T-helper 2 cell treated with Interferon-gamma antibody and Interleukin-4, amounts not matched to agents 5 μg/mL and 100 μg/mL, for 36 hours (primary cell): ENCODE results near the gene MMRN2.

ENCODE experiments used
- DNase-seq: peaks from one replicate; pipeline ENCODE4 v3.0.0; 2021; ENCODE audit warnings: low spot score
- H3K27ac Mint-ChIP-seq: one replicate; pipeline ENCODE4 v1.8.0; 2021; ENCODE audit warnings: mild to moderate bottlenecking, mixed read lengths
- H3K27me3 Mint-ChIP-seq: one replicate; pipeline ENCODE4 v1.8.0; 2021; ENCODE audit warnings: low read depth, mixed read lengths
- H3K36me3 Mint-ChIP-seq: one replicate; pipeline ENCODE4 v1.8.0; 2021; ENCODE audit warnings: low read depth, mixed read lengths
- H3K4me1 Mint-ChIP-seq: one replicate; pipeline ENCODE4 v1.8.0; 2021; ENCODE audit warnings: low read depth, mixed read lengths
- H3K4me3 Mint-ChIP-seq: one replicate; pipeline ENCODE4 v1.8.0; 2022; ENCODE audit warnings: mild to moderate bottlenecking, moderate library complexity, mixed read lengths
- H3K9me3 Mint-ChIP-seq: one replicate; pipeline ENCODE4 v1.8.0; 2021; ENCODE audit warnings: mixed read lengths

Gene MMRN2

GRCh38 chr10:86964061-86964846 is 6.8 kb upstream of the MMRN2 start:
- Mint-ChIP-seq H3K4me3 (no peak overlapping the region), H3K9me3 (no peaks in the 10 kb centered on the region), H3K27ac (no peak overlapping the region), H3K4me1 (peaks cover 16% of the 10 kb centered on the region), H3K36me3 (no peaks in the 10 kb centered on the region), H3K27me3 (peaks cover 4% of the 10 kb centered on the region)
- no peak for DNase-seq

- no peak overlapping the region for H3K27ac Mint-ChIP-seq
- DNase-seq, result no peak
- no peaks in the 10 kb centered on the region for H3K27me3 Mint-ChIP-seq
- no peaks in the 10 kb centered on the region for H3K36me3 Mint-ChIP-seq
- no peak overlapping the region for H3K4me3 Mint-ChIP-seq
- peaks cover 16% of the 10 kb centered on the region for H3K4me1 Mint-ChIP-seq
- no peaks in the 10 kb centered on the region for H3K9me3 Mint-ChIP-seq
Measured at GRCh38 chr10:86963341-86963919, 6.0 kb upstream of the MMRN2 start.

GRCh38 chr10:86962981-86963310 is 5.5 kb upstream of the MMRN2 start:
- no peak overlapping the region for H3K27ac Mint-ChIP-seq
- no peak for DNase-seq
- H3K36me3 Mint-ChIP-seq, result no peaks in the 10 kb centered on the region
- H3K4me1 Mint-ChIP-seq, result peaks cover 16% of the 10 kb centered on the region
- H3K4me3 Mint-ChIP-seq, result no peak overlapping the region
- no peaks in the 10 kb centered on the region for H3K9me3 Mint-ChIP-seq
- H3K27me3 Mint-ChIP-seq, result no peaks in the 10 kb centered on the region

- Mint-ChIP-seq H3K9me3 (no peaks in the 10 kb centered on the region), H3K27ac (no peak overlapping the region), H3K4me3 (no peak overlapping the region), H3K27me3 (no peaks in the 10 kb centered on the region), H3K36me3 (no peaks in the 10 kb centered on the region), H3K4me1 (peaks cover 13% of the 10 kb centered on the region)
- no peak for DNase-seq
Measured at GRCh38 chr10:86962136-86962980, 4.9 kb upstream of the MMRN2 start.

- H3K36me3 Mint-ChIP-seq, result no peaks in the 10 kb centered on the region
- H3K27ac Mint-ChIP-seq, result no peak overlapping the region
- no peak for DNase-seq
- peaks cover 11% of the 10 kb centered on the region for H3K4me1 Mint-ChIP-seq
- no peaks in the 10 kb centered on the region for H3K9me3 Mint-ChIP-seq
- H3K4me3 Mint-ChIP-seq, result no peak overlapping the region
- H3K27me3 Mint-ChIP-seq, result no peaks in the 10 kb centered on the region
Measured at GRCh38 chr10:86961481-86962091, 4.2 kb upstream of the MMRN2 start.

- Mint-ChIP-seq H3K4me3 (no peak overlapping the region), H3K9me3 (no peaks in the 10 kb centered on the region), H3K27me3 (no peaks in the 10 kb centered on the region), H3K4me1 (peaks cover 5% of the 10 kb centered on the region), H3K36me3 (no peaks in the 10 kb centered on the region), H3K27ac (no peak overlapping the region)
- no peak for DNase-seq
Measured at GRCh38 chr10:86960863-86961434, 3.5 kb upstream of the MMRN2 start.

GRCh38 chr10:86960003-86960862 is 2.8 kb upstream of the MMRN2 start:
- H3K27me3 Mint-ChIP-seq, result no peaks in the 10 kb centered on the region
- no peaks in the 10 kb centered on the region for H3K4me1 Mint-ChIP-seq
- no peaks in the 10 kb centered on the region for H3K36me3 Mint-ChIP-seq
- H3K4me3 Mint-ChIP-seq, result no peak overlapping the region
- no peak overlapping the region for H3K27ac Mint-ChIP-seq
- DNase-seq, result peak; percentile 35
- no peaks in the 10 kb centered on the region for H3K9me3 Mint-ChIP-seq

GRCh38 chr10:86959737-86960002 is 2.3 kb upstream of the MMRN2 start:
- no peak overlapping the region for H3K4me3 Mint-ChIP-seq
- H3K27ac Mint-ChIP-seq, result no peak overlapping the region
- H3K27me3 Mint-ChIP-seq, result no peaks in the 10 kb centered on the region
- H3K36me3 Mint-ChIP-seq, result no peaks in the 10 kb centered on the region
- no peak for DNase-seq
- H3K4me1 Mint-ChIP-seq, result no peaks in the 10 kb centered on the region
- H3K9me3 Mint-ChIP-seq, result no peaks in the 10 kb centered on the region

GRCh38 chr10:86958901-86959736 is 1.7 kb upstream of the MMRN2 start:
- no peaks in the 10 kb centered on the region for H3K4me1 Mint-ChIP-seq
- DNase-seq, result no peak
- H3K27ac Mint-ChIP-seq, result no peak overlapping the region
- H3K36me3 Mint-ChIP-seq, result no peaks in the 10 kb centered on the region
- H3K9me3 Mint-ChIP-seq, result no peaks in the 10 kb centered on the region
- no peak overlapping the region for H3K4me3 Mint-ChIP-seq
- H3K27me3 Mint-ChIP-seq, result no peaks in the 10 kb centered on the region

- Mint-ChIP-seq H3K4me1 (no peaks in the 10 kb centered on the region), H3K36me3 (no peaks in the 10 kb centered on the region), H3K4me3 (no peak within 1 kb of the TSS), H3K9me3 (no peaks in the 10 kb centered on the region), H3K27me3 (no peaks in the 10 kb centered on the region), H3K27ac (no peak within 1 kb of the TSS)
- DNase-seq, result no peak
Measured at GRCh38 chr10:86958116-86958900, 893 bp upstream of the MMRN2 start, which contains the start of gene SNCG. Gene SNCG (plus strand): TSS chr10:86958599. CDS start chr10:86958698, 99 bp downstream.

GRCh38 chr10:86956848-86957448 is 467 bp downstream of the MMRN2 start:
- no peak overlapping the region for H3K27ac Mint-ChIP-seq
- no peaks in the 10 kb centered on the region for H3K27me3 Mint-ChIP-seq
- no peaks in the 10 kb centered on the region for H3K4me1 Mint-ChIP-seq
- no peak overlapping the region for H3K4me3 Mint-ChIP-seq
- peaks cover 7% of the 10 kb centered on the region for H3K9me3 Mint-ChIP-seq
- H3K36me3 Mint-ChIP-seq, result peaks cover 1% of the 10 kb centered on the region
- DNase-seq, result no peak
